PC-3 (cell line): ENCODE measurements around the gene NFATC1.

ENCODE experiments used
- EZH2 ChIP-seq: fragments of 300-600 bp; sonication (generic); IDR thresholded peaks from one replicate; pipeline ENCODE4 v1.6.1; 2017; ENCODE audit warnings: antibody characterized with exemption, mild to moderate bottlenecking, low read length; ENCODE audit not compliant: unreplicated experiment
- EZH2phosphoT487 ChIP-seq: fragments of 300-600 bp; sonication (generic); IDR thresholded peaks from 2 replicates; pipeline ENCODE4 v1.6.1; 2018; ENCODE audit warnings: mild to moderate bottlenecking, antibody characterized with exemption, low read length, borderline replicate concordance
- TF ChIP-seq, protein P1 (sequence below): fragments of 300-600 bp; sonication (generic); conservative IDR thresholded peaks from 2 replicates; pipeline ENCODE4 v1.5.1; 2017; ENCODE audit warnings: antibody characterized with exemption, low read depth, mild to moderate bottlenecking, low read length

DNA sequence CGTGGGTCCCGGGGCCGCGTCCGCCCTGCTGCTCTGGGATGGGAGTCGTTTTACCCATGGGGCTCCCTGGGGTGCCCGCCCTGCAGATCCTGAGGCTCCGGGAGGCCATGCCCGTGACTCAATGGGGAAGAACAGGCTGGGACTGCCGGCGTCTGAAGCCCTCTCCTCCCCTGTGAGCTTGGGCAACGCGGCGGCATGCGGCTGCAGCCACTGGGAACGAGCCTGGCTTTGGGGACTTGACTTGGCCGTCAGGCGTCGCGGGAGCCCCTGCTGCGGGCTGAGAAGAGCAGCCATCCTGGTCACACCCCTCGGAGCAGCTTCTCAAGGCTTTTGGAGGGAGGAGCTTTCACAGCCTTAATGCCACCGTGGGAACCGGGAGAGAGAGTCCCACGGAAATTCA lies 157.0 kb downstream of the NFATC1 start:
- TF ChIP-seq, protein P1, sequence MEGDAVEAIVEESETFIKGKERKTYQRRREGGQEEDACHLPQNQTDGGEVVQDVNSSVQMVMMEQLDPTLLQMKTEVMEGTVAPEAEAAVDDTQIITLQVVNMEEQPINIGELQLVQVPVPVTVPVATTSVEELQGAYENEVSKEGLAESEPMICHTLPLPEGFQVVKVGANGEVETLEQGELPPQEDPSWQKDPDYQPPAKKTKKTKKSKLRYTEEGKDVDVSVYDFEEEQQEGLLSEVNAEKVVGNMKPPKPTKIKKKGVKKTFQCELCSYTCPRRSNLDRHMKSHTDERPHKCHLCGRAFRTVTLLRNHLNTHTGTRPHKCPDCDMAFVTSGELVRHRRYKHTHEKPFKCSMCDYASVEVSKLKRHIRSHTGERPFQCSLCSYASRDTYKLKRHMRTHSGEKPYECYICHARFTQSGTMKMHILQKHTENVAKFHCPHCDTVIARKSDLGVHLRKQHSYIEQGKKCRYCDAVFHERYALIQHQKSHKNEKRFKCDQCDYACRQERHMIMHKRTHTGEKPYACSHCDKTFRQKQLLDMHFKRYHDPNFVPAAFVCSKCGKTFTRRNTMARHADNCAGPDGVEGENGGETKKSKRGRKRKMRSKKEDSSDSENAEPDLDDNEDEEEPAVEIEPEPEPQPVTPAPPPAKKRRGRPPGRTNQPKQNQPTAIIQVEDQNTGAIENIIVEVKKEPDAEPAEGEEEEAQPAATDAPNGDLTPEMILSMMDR, result no peak
- TF ChIP-seq EZH2 (no peak), EZH2phosphoT487 (no peak)
